GM19395 (cell line): ENCODE results near the gene THUMPD2.

Experiments
- ATAC-seq: cut with Tn5 transposase; IDR thresholded peaks from one replicate; pipeline ENCODE4 v1.9.1; 2021; ENCODE audit warnings: mild to moderate bottlenecking, moderate library complexity; ENCODE audit not compliant: unreplicated experiment

The THUMPD2 gene

DNA sequence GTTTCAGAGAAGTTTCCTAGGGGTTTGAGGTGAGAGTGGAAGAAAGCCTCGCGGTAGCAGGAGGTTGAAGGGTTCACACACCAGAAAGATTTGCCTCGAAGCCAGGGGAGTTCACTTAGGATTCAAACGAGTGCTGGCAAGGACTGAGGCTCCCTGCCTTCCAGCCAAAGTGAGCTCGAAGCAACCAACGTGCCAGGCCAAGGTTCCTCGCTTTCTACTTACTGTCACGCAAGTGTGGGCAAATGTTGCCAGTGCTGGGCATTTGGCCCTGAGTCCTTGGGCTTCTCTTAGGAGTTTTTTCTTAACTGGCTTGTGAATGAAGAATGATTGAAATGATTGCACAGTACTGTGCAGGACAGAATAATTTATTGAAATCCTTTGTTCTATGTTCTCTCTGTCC, 59.7 kb downstream of the THUMPD2 start:
- ATAC-seq = no peak

DNA sequence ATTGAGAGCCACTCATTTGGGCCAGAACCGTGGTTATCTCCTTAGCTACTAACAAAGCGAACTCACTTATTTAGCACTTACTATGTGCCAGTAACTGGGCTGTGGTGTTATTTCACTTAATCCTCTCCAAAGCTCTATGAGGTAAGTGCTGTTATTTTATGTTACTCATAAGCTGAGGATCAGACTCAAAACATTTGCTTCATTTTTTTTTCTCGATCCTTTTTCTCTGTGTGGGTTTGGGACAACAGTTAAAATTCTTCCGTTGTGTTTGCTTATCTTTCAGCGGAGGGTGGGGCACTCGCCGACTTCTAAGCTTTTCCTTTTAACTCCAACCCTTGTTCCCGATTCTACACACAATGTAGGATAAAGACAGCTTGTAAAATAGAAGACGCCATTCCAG, 60.6 kb downstream of the THUMPD2 start:
- no peak for ATAC-seq

DNA sequence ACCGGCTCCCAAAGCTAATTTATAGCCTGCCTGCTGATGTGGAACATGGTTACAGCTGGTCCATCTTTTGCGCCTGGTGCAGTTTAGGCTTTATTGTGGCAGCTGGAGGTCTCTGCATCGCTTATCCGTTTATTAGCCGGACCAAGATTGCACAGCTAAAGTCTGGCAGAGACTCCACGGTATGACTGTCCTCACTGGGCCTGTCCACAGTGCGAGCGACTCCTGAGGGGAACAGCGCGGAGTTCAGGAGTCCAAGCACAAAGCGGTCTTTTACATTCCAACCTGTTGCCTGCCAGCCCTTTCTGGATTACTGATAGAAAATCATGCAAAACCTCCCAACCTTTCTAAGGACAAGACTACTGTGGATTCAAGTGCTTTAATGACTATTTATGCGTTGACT, 62.0 kb downstream of the THUMPD2 start:
- no peak for ATAC-seq

DNA sequence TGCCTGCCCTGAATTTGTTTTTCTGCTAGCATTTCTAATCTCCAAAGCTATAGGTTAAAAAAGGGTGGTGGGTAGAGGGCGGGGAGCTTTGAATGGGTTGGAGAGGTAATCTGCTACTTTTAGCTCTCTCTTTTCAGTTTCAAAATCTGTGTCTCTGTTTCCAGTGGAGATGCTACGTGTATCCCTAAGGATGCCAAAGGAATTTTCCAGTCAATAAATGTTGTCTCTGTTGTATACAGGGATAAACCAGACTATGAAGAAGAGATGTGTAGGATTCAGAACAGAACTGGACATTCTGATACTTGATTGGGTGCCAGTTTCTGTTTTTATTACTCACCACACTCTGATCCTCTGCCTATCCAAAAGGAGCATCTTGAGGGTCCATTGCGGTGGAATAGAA, 63.2 kb downstream of the THUMPD2 start:
- ATAC-seq = no peak

- no peak for ATAC-seq
These were observed 64.0 kb downstream of the THUMPD2 start for GRCh38 chr2:39715095-39715494.

DNA sequence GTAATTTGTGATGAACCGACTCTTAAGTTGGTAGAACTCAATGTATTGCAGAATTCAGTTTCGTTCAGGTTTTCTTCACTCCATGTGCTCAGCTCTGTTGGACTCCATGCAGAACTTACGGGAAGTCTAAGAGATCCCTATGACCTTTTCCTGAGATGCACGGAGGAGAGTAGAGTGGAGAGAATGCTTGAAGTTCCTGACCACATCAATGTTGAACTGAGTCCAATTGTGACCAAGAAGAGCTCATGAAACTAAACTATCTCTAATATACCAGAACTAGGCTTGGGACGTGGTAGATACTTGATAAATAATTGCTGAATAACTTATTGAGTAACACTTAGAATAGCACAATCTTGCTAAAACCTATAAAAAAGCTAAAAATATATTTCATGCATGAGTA, 66.1 kb downstream of the THUMPD2 start:
- ATAC-seq = no peak

DNA sequence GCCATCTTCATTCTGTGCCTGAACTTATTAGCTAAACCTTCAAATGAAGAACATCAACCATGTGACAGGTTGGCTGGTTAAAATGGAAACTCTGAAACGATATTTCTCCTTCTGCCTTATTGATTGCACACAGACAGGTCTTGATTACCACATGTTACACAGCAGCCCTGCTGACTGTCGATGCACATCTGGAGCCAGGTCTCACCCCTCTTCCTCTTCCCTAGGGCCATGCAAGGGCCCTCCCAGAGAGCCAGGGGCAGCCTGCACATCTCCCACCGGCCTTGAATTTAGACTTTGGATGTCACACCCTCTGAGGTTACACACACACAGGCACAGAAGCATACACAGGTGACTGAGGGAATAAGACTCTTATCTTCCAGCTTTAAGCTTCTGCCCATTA, 68.3 kb downstream of the THUMPD2 start:
- ATAC-seq = no peak

DNA sequence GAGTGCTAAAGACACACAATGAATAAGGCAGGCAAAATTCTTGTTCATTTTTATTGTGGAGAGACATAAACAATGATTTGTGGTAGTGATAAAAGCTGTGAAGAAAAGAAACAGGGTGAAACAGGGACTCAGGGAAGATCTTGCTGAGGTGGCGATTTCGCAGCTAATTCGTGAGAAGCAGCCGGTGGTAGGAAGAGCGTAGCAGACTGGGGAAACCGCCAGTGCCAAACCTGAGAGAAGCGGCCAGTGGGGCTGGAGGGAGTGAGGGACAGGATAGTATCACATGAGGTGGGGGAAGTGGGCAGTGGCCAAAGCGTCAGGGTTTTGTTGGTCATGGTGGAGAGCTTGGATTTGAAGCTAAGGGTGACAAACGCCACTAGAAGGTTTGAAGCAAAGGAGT, 71.1 kb downstream of the THUMPD2 start:
- ATAC-seq = no peak

DNA sequence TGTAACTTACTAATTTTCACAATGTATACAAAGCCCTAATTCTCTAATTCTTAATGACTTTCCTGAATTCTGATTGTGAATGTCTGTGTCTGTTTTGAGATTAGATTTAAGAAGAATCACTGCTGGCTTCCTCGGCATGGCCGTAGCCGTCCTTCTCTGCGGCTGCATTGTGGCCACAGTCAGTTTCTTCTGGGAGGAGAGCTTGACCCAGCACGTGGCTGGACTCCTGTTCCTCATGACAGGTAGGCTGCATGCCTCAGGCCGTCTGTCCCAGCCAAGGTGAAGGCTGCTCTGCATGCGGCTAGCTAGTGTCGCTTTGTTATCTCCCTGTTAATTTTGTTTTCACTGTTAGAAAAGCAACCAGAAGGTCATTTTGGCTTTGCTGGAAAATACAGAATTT, 72.1 kb downstream of the THUMPD2 start:
- ATAC-seq = no peak

- ATAC-seq = no peak
These were observed 72.7 kb downstream of the THUMPD2 start for GRCh38 chr2:39706312-39706711.

DNA sequence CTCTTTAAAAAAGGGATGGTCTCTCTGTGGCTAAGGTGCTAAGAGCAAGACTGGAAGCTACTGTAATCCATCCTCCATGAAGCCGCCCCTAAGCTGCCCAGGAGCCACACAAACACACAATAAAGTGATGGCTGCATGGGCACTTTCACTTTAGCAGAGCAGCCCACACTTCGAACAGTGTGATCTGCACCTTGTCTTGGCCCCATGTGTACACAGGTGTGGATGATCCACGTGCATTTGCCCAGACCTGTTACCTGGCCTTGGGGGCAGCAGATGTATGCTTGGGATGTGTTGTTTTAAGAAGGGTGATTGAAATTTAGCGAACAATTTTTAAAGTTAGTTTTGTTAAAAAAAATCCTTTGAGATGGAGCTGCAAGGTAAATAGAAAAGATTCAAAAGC, 73.4 kb downstream of the THUMPD2 start:
- ATAC-seq = no peak

DNA sequence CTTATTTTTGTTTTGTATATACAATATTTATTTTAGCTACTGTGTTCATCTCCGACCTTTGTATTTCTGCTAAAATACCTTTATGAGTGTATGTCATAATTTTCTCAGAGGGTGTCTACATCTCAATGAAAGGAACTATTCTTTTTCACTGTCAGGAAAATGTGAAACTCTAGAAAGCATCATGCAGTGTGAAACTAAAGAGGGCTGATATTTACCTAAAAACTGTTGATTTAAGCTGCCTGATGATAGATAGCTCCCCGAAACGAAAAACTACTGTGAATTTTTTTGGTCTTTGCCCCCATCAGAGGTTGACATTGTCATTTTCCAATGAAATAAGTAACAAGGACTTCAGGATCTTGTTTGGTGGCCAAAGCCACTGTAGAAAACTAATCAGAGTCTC, 74.5 kb downstream of the THUMPD2 start:
- ATAC-seq = no peak

- no peak for ATAC-seq
These were observed 75.7 kb downstream of the THUMPD2 start for GRCh38 chr2:39703181-39703872.

GRCh38 chr2:39701137-39701536, 77.9 kb downstream of the THUMPD2 start:
- ATAC-seq = no peak

DNA sequence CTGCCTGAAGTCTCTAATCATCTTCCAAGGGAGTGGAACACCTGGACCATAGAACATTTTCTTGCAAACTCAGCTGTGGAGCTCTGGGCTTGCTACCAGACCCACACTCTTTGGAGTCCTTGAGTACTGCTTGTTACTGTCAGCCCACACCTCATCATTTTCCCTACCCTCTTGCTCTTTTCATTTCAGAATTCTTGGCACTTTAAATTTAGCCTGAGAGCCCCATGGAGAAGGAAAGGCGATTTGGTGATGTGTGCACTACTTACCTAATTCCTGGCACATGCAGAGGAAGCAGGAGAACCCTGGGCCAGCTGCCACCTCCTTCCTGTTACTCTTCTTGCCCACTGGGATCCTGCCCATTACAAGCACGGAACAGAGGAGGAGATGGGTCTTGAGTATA, 81.6 kb downstream of the THUMPD2 start:
- ATAC-seq = no peak

- no peak for ATAC-seq
These were observed 82.2 kb downstream of the THUMPD2 start for GRCh38 chr2:39696838-39697237.

DNA sequence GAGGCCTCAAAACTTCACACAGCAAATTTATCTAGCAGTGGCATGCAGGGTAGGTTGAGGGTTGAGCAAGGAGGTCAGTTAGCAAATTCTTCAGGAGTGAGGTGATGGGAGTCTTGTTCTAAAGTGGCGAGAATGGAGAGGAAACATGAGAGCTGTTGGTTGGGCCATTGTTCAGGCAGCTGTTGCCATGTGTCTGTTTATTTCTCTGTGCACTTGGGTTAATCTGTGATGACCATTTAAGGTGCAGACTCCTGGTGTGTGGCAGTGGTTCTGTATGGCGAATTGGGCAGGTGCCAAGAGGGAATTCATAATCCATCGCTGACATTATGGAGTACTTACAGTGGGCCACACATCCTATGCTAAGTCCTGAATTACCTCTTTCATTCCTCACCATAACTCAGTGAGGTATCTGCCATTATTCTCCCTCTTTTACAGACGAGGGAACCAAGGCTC, 82.9 kb downstream of the THUMPD2 start:
- ATAC-seq = no peak

DNA sequence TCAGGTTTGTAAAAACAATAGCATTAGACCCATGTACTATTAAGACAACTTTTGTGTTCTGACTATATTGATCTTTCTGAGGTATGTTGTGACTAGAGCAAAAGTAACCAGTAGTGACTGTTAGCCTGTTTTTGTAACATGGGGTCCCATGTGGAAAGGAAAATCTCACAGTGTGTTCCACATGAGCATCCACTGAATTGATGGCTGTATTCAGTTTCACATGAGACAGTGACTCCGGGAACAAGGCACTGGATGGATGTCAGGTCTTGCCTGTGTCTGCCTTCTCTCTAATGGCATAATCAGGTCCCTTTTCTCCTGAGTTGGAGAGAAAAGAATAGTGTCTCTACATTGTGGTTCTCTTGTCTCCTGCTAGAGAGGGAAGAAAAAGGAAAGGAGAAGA, 85.8 kb downstream of the THUMPD2 start:
- ATAC-seq = no peak

GRCh38 chr2:39689876-39690275, 89.2 kb downstream of the THUMPD2 start:
- ATAC-seq = no peak

DNA sequence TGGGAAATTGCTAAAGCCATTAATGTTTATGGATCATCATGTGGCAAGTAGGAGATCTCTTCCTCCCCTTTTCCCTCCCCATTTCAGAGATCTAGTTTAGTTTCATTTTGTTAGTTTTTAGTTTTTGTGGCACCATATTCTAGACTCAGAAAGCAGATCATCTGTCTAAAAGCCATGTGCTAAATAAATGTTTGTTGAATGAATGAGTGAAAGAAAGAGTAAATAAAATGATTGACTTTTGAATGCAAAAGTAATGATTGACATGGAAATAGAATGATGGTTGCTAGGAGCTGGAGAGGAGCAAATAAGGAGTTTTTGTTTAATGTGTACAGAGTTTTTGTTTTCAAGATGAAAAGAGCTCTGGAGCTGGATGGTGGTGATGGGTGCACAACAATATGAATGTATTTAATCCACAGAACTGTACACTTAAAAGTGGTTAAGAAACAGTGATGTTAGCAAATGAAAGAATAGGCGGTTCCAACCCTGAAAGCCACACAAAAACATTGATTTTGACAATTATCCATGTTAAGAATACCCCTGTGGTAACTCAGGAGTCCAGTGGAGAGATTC, 89.7 kb downstream of the THUMPD2 start:
- ATAC-seq = no peak

- ATAC-seq = no peak
These were observed 90.9 kb downstream of the THUMPD2 start for GRCh38 chr2:39688181-39688580.

- no peak for ATAC-seq
These were observed 92.6 kb downstream of the THUMPD2 start for GRCh38 chr2:39686456-39686855.
